Esophagus squamous epithelium (tissue), 4 donors: ENCODE data around the gene RDM1.

Source experiments
- POLR2A ChIP-seq, 4 donors: fragments of 450-650 bp; IDR thresholded peaks; one replicate each; pipeline ENCODE4 v1.6.1; 2017; ENCODE audit warnings: antibody characterized with exemption in 4 of 4, mild to moderate bottlenecking in 4 of 4, moderate library complexity in 3 of 4
- TF ChIP-seq, protein P1 (sequence below), 6 experiments: fragments of 450-650 bp in 4 of 6; fragments of 200-600 bp in 2 of 6; sonication (generic) in 2 of 6; IDR thresholded peaks; one replicate each; pipeline ENCODE4 v1.5.1; 2016 to 2019; ENCODE audit warnings: antibody characterized with exemption in 6 of 6, mild to moderate bottlenecking in 4 of 6, moderate library complexity in 4 of 6

DNA sequence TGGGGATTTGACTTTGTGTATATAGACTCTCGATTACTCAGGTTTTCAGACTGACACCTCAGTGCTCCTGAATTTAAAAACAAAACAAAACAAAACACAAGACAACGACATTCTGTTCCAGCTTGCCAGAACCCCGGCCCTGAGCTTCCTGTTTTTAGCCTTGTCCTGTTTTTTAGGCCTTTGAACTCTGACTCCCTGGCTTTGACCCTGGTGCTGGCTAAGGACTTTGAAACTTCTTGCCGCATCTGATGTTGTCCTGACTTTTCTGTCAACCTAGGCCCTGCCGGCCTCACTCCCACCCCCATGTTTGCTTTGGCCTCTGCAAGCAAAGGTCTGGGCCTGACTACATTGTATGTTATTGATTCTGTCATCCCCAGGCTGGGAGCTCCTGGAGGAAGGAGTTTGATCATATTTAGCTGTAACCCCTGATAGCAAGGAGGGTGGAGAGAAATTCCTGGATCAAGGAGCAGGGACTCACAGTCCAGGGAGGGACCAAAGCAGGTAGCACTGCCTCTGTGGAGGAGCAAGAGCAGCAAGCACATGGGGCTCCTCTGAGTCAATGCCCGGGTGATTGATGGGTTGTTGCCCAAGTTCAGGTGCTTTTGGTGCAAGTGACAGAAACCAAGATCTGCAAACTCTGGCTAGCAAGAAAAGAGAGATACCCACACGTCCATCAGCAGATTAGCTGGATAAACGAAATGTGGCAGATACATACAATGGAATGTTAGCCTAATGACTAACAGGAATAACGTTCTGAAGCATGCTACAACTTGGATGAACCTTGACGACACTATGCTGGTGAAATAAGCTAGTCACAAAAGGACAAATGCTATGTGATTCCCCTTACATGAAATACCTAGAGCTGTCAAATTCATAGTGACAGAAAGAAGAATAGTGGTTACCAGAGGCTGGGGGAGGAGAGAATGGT, 43.0 kb upstream of the RDM1 start:
- TF ChIP-seq, protein P1, sequence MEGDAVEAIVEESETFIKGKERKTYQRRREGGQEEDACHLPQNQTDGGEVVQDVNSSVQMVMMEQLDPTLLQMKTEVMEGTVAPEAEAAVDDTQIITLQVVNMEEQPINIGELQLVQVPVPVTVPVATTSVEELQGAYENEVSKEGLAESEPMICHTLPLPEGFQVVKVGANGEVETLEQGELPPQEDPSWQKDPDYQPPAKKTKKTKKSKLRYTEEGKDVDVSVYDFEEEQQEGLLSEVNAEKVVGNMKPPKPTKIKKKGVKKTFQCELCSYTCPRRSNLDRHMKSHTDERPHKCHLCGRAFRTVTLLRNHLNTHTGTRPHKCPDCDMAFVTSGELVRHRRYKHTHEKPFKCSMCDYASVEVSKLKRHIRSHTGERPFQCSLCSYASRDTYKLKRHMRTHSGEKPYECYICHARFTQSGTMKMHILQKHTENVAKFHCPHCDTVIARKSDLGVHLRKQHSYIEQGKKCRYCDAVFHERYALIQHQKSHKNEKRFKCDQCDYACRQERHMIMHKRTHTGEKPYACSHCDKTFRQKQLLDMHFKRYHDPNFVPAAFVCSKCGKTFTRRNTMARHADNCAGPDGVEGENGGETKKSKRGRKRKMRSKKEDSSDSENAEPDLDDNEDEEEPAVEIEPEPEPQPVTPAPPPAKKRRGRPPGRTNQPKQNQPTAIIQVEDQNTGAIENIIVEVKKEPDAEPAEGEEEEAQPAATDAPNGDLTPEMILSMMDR (IDR thresholded peaks at IDR 0.05): no peak
- no peak for TF ChIP-seq POLR2A (IDR thresholded peaks at IDR 0.05)
